Subcutaneous adipose tissue (tissue), 4 donors: ENCODE results near the gene MAP1A. TPM values are rescaled to one million over a fixed set of nuclear protein-coding genes. Genes with fewer than 3 reads are reported as not detected.

Experiments used
- CTCF ChIP-seq: fragments of 450-650 bp; IDR thresholded peaks from one replicate; pipeline ENCODE4 v1.5.1; 2016; ENCODE audit warnings: low read depth, mild to moderate bottlenecking, control low read depth, antibody characterized with exemption, moderate library complexity
- total RNA-seq, 4 donors: library from RNA; depleted of rRNA; stranded (reverse); fragments of >200 nt; gene quantifications; one replicate each; pipeline ENCODE4 v1.1.0, GENCODE V29; 2016

Gene MAP1A
- total RNA-seq, 4 donors from 2014 or later = 11.5 to 16.6 (median 14.4) TPM

GRCh38 chr15:43505738-43506137 is 11.7 kb upstream of the MAP1A start:
- no peak for TF ChIP-seq CTCF

- TF ChIP-seq CTCF = no peak
Measured at GRCh38 chr15:43508421-43508820, 9.0 kb upstream of the MAP1A start.

GRCh38 chr15:43508991-43509659 is 8.3 kb upstream of the MAP1A start:
- TF ChIP-seq CTCF = no peak

GRCh38 chr15:43509660-43510199 is 7.7 kb upstream of the MAP1A start:
- TF ChIP-seq CTCF = no peak

- TF ChIP-seq CTCF = no peak
Measured at GRCh38 chr15:43510200-43511011, 7.0 kb upstream of the MAP1A start.

GRCh38 chr15:43511012-43511885 is 6.2 kb upstream of the MAP1A start:
- TF ChIP-seq CTCF = no peak

GRCh38 chr15:43513550-43513949 is 3.9 kb upstream of the MAP1A start:
- no peak for TF ChIP-seq CTCF
